NB4 (cell line): ENCODE results near the gene BMPR1B.

Source experiments
- DNase-seq: peaks from one replicate; pipeline ENCODE4 v3.0.0; 2010; ENCODE audit warnings: low read depth
- H3K4me3 ChIP-seq: one replicate; pipeline ENCODE4 v1.5.1; 2011; ENCODE audit warnings: mild to moderate bottlenecking, low read depth, low read length, moderate library complexity
- MAX ChIP-seq: IDR thresholded peaks from 2 replicates; pipeline ENCODE4 v1.6.1; 2011; ENCODE audit warnings: low read depth, low read length
- MYC ChIP-seq: IDR thresholded peaks from 2 replicates; pipeline ENCODE4 v1.6.1; 2011; ENCODE audit warnings: low read depth, low read length
- POLR2A ChIP-seq: IDR thresholded peaks from 2 replicates; pipeline ENCODE4 v1.6.1; 2011; ENCODE audit warnings: mild to moderate bottlenecking; ENCODE audit not compliant: insufficient read length; ENCODE audit errors: extremely low read depth
- TF ChIP-seq, protein P1 (sequence below): IDR thresholded peaks from one replicate; pipeline ENCODE4 v1.5.1; 2012; ENCODE audit warnings: low read depth, low read length

Gene BMPR1B

GRCh38 chr4:94852616-94853015, 94.9 kb downstream of the BMPR1B start:
- no peak for DNase-seq
- TF ChIP-seq POLR2A (no peak), MYC (no peak), MAX (no peak)
- TF ChIP-seq, protein P1, sequence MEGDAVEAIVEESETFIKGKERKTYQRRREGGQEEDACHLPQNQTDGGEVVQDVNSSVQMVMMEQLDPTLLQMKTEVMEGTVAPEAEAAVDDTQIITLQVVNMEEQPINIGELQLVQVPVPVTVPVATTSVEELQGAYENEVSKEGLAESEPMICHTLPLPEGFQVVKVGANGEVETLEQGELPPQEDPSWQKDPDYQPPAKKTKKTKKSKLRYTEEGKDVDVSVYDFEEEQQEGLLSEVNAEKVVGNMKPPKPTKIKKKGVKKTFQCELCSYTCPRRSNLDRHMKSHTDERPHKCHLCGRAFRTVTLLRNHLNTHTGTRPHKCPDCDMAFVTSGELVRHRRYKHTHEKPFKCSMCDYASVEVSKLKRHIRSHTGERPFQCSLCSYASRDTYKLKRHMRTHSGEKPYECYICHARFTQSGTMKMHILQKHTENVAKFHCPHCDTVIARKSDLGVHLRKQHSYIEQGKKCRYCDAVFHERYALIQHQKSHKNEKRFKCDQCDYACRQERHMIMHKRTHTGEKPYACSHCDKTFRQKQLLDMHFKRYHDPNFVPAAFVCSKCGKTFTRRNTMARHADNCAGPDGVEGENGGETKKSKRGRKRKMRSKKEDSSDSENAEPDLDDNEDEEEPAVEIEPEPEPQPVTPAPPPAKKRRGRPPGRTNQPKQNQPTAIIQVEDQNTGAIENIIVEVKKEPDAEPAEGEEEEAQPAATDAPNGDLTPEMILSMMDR = no peak
- H3K4me3 ChIP-seq = no peak overlapping the region

DNA sequence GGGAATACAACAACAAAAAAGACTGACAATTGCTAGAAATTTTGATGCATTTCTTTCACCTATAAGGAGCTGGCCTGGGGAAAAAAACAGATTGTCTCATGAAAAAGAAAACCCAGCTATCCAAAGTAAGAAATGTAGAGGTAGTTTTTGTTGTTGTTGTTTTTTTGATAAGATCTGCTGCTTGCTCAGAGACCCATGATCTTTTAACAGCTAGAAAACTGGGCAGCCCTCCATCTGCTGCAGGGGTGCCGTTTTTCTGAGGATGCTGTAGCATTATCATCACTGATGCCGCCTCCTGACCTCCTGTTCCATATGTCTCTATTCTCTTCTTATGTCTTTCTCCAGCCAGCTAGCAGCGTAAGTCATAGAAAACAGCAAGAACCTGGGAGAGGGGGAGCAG, 98.3 kb downstream of the BMPR1B start:
- TF ChIP-seq MAX (no peak), POLR2A (no peak), MYC (no peak)
- TF ChIP-seq, protein P1 = no peak
- no peak overlapping the region for H3K4me3 ChIP-seq

DNA sequence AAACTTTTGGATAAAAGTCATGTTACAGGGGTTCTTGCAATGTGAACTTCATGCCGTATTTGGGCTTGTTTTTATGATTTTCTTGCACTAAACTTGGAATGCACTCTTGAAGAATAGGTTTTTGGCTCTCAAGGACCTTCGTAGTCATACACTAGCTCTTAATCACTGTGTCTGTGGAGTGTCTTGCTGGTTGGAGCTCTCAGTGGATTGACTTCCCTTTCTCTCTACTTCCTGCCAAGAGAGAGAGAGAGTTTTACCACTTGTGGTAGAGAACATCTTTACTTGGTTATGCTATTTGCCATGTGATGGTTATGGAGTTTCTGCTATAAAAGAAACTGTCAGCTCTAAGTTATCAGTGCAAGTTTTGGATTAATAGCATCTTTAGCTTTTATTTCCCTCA, 112.4 kb downstream of the BMPR1B start:
- TF ChIP-seq, protein P1 = no peak
- TF ChIP-seq MYC (no peak), MAX (no peak), POLR2A (no peak)
- H3K4me3 ChIP-seq = no peak overlapping the region
- DNase-seq = no peak

More for the DNA sequence above, 98.3 kb downstream of the BMPR1B start:
- no peak for DNase-seq

DNA sequence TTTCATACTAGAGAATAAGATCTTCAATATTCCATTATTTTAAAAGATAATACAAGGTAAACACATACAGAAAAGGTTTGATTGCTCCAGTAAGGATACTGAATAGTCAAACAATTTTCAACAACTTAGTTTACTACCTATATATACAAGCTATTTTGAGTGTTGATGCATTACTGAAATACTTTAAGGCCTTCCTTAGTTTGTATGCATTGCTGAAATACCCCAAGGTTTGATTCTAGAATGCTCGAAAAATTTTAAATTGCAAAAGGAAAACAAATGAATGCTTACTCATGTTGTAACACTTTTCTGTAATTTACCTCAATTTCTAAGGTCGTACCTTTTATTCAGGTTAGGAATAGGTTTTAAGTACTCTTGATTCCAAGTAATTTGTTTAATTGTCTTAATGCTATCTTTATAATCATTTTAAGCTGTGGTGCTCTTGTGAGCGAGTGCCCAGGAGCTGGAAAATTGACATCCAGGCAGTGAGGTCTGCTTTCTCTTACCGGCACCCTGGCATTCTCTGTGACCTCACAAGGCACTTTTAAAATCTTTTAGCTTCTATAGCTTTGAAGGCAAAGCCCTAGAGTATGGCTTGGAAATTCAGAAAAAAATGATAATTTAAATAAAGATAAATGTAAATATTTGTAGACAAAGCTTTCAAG, 114.0 kb downstream of the BMPR1B start:
- H3K4me3 ChIP-seq = no peak overlapping the region
- TF ChIP-seq, protein P1 = no peak
- no peak for DNase-seq

GRCh38 chr4:94877973-94878372, 120.2 kb downstream of the BMPR1B start:
- TF ChIP-seq MYC (no peak), POLR2A (no peak), MAX (no peak)
- TF ChIP-seq, protein P1 = no peak
- no peak for DNase-seq
- no peak overlapping the region for H3K4me3 ChIP-seq

DNA sequence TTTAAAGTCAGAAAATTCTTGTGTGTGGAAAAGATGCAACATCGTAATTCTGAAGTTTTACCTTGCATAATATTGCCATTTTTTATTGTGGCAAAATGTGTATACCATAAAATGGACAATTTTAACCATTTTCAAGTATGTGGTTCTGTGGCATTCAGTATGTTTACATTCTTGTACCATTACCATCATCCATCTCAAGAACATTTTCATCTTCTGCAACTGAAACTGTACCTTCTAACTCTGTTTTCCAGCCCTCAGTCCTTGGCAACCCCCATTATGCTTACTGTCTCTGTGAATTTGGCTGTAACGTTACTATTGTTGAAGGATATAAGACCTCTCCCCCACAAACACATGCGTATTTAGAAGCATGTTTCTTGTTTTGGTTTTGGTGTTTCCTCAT, 123.2 kb downstream of the BMPR1B start:
- TF ChIP-seq, protein P1 = no peak
- TF ChIP-seq MYC (no peak), MAX (no peak), POLR2A (no peak)
- no peak for DNase-seq
- no peak overlapping the region for H3K4me3 ChIP-seq
